ENCODE measurements around the gene TGFB3.

Gene TGFB3

GRCh38 chr14:75987201-75987970 lies 5.6 kb upstream of the TGFB3 start:
- no peak for DNase-seq (ENCODE audit: extremely low read depth in 1 of 2, low read depth in 1 of 2)

- no peak for DNase-seq (ENCODE audit: extremely low read depth in 1 of 2, low read depth in 1 of 2)
These were observed 4.6 kb upstream of the TGFB3 start for GRCh38 chr14:75986439-75986765.

- peak; percentile 73 to 91 for DNase-seq (ENCODE audit: extremely low read depth in 1 of 2, low read depth in 1 of 2)
These were observed 4.0 kb upstream of the TGFB3 start, which contains the start of gene IFT43 for GRCh38 chr14:75985618-75986438. Gene IFT43, plus strand, starts transcription at chr14:75985763. Its CDS starts 24 bp downstream, at chr14:75985787.

- no peak for DNase-seq (ENCODE audit: extremely low read depth in 1 of 2, low read depth in 1 of 2)
These were observed 2.9 kb upstream of the TGFB3 start for GRCh38 chr14:75984674-75985073.

GRCh38 chr14:75983019-75983358 lies 1.2 kb upstream of the TGFB3 start:
- no peak for DNase-seq (ENCODE audit: extremely low read depth in 1 of 2, low read depth in 1 of 2)

GRCh38 chr14:75982266-75983018 lies 647 bp upstream of the TGFB3 start:
- DNase-seq (ENCODE audit: extremely low read depth in 1 of 2, low read depth in 1 of 2): peak; percentile 47 to 51

GRCh38 chr14:75980856-75981255 lies 939 bp downstream of the TGFB3 start:
- no peak for DNase-seq (ENCODE audit: extremely low read depth in 1 of 2, low read depth in 1 of 2)

- no peak for DNase-seq (ENCODE audit: extremely low read depth in 1 of 2, low read depth in 1 of 2)
These were observed 1.9 kb downstream of the TGFB3 start for GRCh38 chr14:75979648-75980565.

- DNase-seq (ENCODE audit: extremely low read depth in 1 of 2, low read depth in 1 of 2): no peak
These were observed 2.7 kb downstream of the TGFB3 start for GRCh38 chr14:75979071-75979571.

- DNase-seq (ENCODE audit: extremely low read depth in 1 of 2, low read depth in 1 of 2): no peak
These were observed 3.5 kb downstream of the TGFB3 start for GRCh38 chr14:75978249-75978731.

GRCh38 chr14:75977582-75977943 lies 4.2 kb downstream of the TGFB3 start:
- DNase-seq (ENCODE audit: extremely low read depth in 1 of 2, low read depth in 1 of 2): no peak

GRCh38 chr14:75976826-75977581 lies 4.8 kb downstream of the TGFB3 start:
- no peak for DNase-seq (ENCODE audit: extremely low read depth in 1 of 2, low read depth in 1 of 2)

- DNase-seq (ENCODE audit: extremely low read depth in 1 of 2, low read depth in 1 of 2): no peak
These were observed 8.9 kb downstream of the TGFB3 start for GRCh38 chr14:75972801-75973421.

GRCh38 chr14:75971509-75971908 lies 10.3 kb downstream of the TGFB3 start:
- DNase-seq (ENCODE audit: extremely low read depth in 1 of 2, low read depth in 1 of 2): no peak

GRCh38 chr14:75970989-75971388 lies 10.8 kb downstream of the TGFB3 start:
- no peak for DNase-seq (ENCODE audit: extremely low read depth in 1 of 2, low read depth in 1 of 2)

GRCh38 chr14:75969891-75970290 lies 11.9 kb downstream of the TGFB3 start:
- no peak for DNase-seq (ENCODE audit: extremely low read depth in 1 of 2, low read depth in 1 of 2)

- no peak for DNase-seq (ENCODE audit: extremely low read depth in 1 of 2, low read depth in 1 of 2)
These were observed 12.7 kb downstream of the TGFB3 start for GRCh38 chr14:75969126-75969525.

- DNase-seq (ENCODE audit: extremely low read depth in 1 of 2, low read depth in 1 of 2): no peak
These were observed 13.3 kb downstream of the TGFB3 start for GRCh38 chr14:75968456-75968855.

- DNase-seq (ENCODE audit: extremely low read depth in 1 of 2, low read depth in 1 of 2): no peak
These were observed 13.9 kb downstream of the TGFB3 start for GRCh38 chr14:75967866-75968265.

All from stimulated activated CD8-positive, alpha-beta memory T cell treated with anti-CD3 and anti-CD28 coated beads, Interleukin-7, amount 100 ng/mL, for 48 hours (primary cell).